H1 (cell line): Measurements from ENCODE around the gene PDPK1. TPM values are rescaled to one million over a fixed set of nuclear protein-coding genes. Genes with fewer than 3 reads are reported as not detected.
"Not testable (repeated sequence)": the region's sequence is repeated elsewhere in the genome, so short reads cannot be mapped to it uniquely, and the experiment has no call there.

Experiments used
- CTCF ChIA-PET: fragments of 300-600 bp; sonication (Branson Sonifier 250); formaldehyde crosslinking; loops from one replicate; lab custom pipeline; 2021; ENCODE audit not compliant: partially characterized antibody; lab: Charles Lee
- POLR2A ChIA-PET: fragments of 300-600 bp; sonication (Branson Sonifier 250); formaldehyde crosslinking; loops from one replicate; lab custom pipeline; 2021; ENCODE audit warnings: inconsistent platforms; ENCODE audit not compliant: partially characterized antibody; lab: Charles Lee
- DNase-seq, 2 experiments: peaks; one replicate each; pipeline versions ENCODE4 v3.0.0 to v3.0.0-alpha.2; 2010 to 2022; ENCODE audit warnings: low spot score in 2 of 2, low read depth in 1 of 2, mixed read lengths in 1 of 2
- FAIRE-seq: peaks from 2 replicates; lab custom pipeline; 2011; peaks lifted over from hg19 to GRCh38; lab: Jason Lieb, UNC
- H2AFZ ChIP-seq: 2 replicates; pipeline ENCODE4 v1.8.1; 2012; ENCODE audit warnings: low read length, inconsistent platforms
- H2AK5ac ChIP-seq: 2 replicates; pipeline ENCODE4 v1.6.1; 2013; ENCODE audit warnings: low read depth, low read length
- H2BK120ac ChIP-seq: replicated peaks from 2 replicates; pipeline ENCODE3; 2013; ENCODE audit warnings: low read depth, low read length, inconsistent platforms
- H2BK12ac ChIP-seq: 2 replicates; pipeline ENCODE4 v1.6.1; 2013; ENCODE audit warnings: low read depth, low read length
- H2BK15ac ChIP-seq: 2 replicates; pipeline ENCODE4 v1.6.1; 2013; ENCODE audit warnings: low read length
- H2BK20ac ChIP-seq: 2 replicates; pipeline ENCODE4 v1.6.1; 2013; ENCODE audit warnings: low read length
- H2BK5ac ChIP-seq: 2 replicates; pipeline ENCODE4 v1.6.1; 2013; ENCODE audit warnings: low read depth, low read length
- H3K14ac ChIP-seq: 2 replicates; pipeline ENCODE4 v1.6.1; 2013; ENCODE audit warnings: inconsistent platforms; ENCODE audit not compliant: insufficient read length
- H3K18ac ChIP-seq: 2 replicates; pipeline ENCODE4 v1.6.1; 2013; ENCODE audit warnings: low read length; ENCODE audit errors: extremely low read depth
- H3K23ac ChIP-seq: 2 replicates; pipeline ENCODE4 v1.6.1; 2013; ENCODE audit warnings: inconsistent platforms; ENCODE audit not compliant: insufficient read length
- H3K23me2 ChIP-seq: 2 replicates; pipeline ENCODE4 v1.6.1; 2013; ENCODE audit warnings: low read depth, low read length
- H3K27ac ChIP-seq: 2 replicates; pipeline ENCODE4 v1.6.1; 2011; ENCODE audit warnings: low read depth, low read length, inconsistent platforms
- H3K27me3 ChIP-seq, 4 experiments: replicated peaks in 1 of 4; 1 replicate in 1 of 4; 2 replicates in 3 of 4; pipeline versions ENCODE4 v1.6.1 to v1.8.1; 2011 to 2013; ENCODE audit warnings: low read length in 3 of 4, mild to moderate bottlenecking in 3 of 4, inconsistent platforms in 2 of 4, mixed read lengths in 2 of 4, moderate library complexity in 1 of 4; ENCODE audit not compliant: control insufficient read depth in 3 of 4, insufficient read depth in 3 of 4; ENCODE audit errors: extremely low read depth in 1 of 4
- H3K36me3 ChIP-seq, 4 experiments: 2 replicates each; pipeline versions ENCODE4 v1.6.1 to v1.8.1; 2011 to 2013; ENCODE audit warnings: mild to moderate bottlenecking in 4 of 4, low read length in 3 of 4, moderate library complexity in 2 of 4, control low read depth in 1 of 4, inconsistent platforms in 1 of 4; ENCODE audit not compliant: insufficient read depth in 4 of 4, control insufficient read depth in 2 of 4
- H3K4ac ChIP-seq: replicated peaks from 2 replicates; pipeline ENCODE3; 2013; ENCODE audit warnings: low read length, low read depth, mixed read lengths, inconsistent platforms; ENCODE audit not compliant: insufficient read length
- H3K4me1 ChIP-seq, 4 experiments: replicated peaks in 1 of 4; 1 replicate in 1 of 4; 2 replicates in 3 of 4; pipeline versions ENCODE4 v1.6.1 to v1.8.1; 2011 to 2013; ENCODE audit warnings: low read length in 3 of 4, inconsistent platforms in 2 of 4, mixed read lengths in 1 of 4; ENCODE audit not compliant: insufficient read depth in 4 of 4, control insufficient read depth in 3 of 4
- H3K4me2 ChIP-seq, 2 experiments: 2 replicates each; pipeline versions ENCODE4 v1.6.1 to v1.8.1; 2011 to 2013; ENCODE audit warnings: low read depth in 2 of 2, low read length in 2 of 2, control low read depth in 1 of 2, inconsistent platforms in 1 of 2, mild to moderate bottlenecking in 1 of 2; ENCODE audit not compliant: insufficient read depth in 1 of 2
- H3K4me3 ChIP-seq, 4 experiments: fragments of 200-600, 300-600 bp in 1 of 4; sonication (generic), shearing (Covaris generic), sonication (Bioruptor Twin) in 1 of 4; 2 replicates each; pipeline versions ENCODE4 v1.5.1 to v1.8.1; 2011 to 2016; ENCODE audit warnings: low read length in 4 of 4, low read depth in 3 of 4, control low read depth in 2 of 4, inconsistent platforms in 2 of 4, mild to moderate bottlenecking in 2 of 4, mixed read lengths in 1 of 4, moderate library complexity in 1 of 4; ENCODE audit not compliant: insufficient read depth in 2 of 4; ENCODE audit errors: extremely low read depth in 1 of 4
- H3K56ac ChIP-seq: replicated peaks from 2 replicates; pipeline ENCODE3; 2013; ENCODE audit warnings: low read depth, mild to moderate bottlenecking, mixed read lengths, low read length, inconsistent platforms; ENCODE audit not compliant: insufficient read length
- H3K79me1 ChIP-seq: 2 replicates; pipeline ENCODE4 v1.6.1; 2013; ENCODE audit warnings: low read depth, low read length, control low read depth
- H3K79me2 ChIP-seq, 2 experiments: 2 replicates each; pipeline versions ENCODE4 v1.6.1 to v1.8.1; 2012 to 2013; ENCODE audit warnings: low read length in 2 of 2, mild to moderate bottlenecking in 2 of 2, inconsistent platforms in 1 of 2; ENCODE audit not compliant: insufficient read depth in 2 of 2, control insufficient read depth in 1 of 2
- H3K9ac ChIP-seq, 4 experiments: replicated peaks in 1 of 4; 1 replicate in 1 of 4; 2 replicates in 3 of 4; pipeline versions ENCODE4 v1.6.1 to v1.8.1; 2011 to 2013; ENCODE audit warnings: low read depth in 3 of 4, low read length in 3 of 4, control low read depth in 2 of 4, mild to moderate bottlenecking in 2 of 4, moderate library complexity in 2 of 4, inconsistent platforms in 1 of 4; ENCODE audit errors: extremely low read depth in 1 of 4
- H3K9me3 ChIP-seq, 2 experiments: 2 replicates each; pipeline versions ENCODE4 v1.6.1 to v1.8.1; 2012 to 2013; ENCODE audit warnings: mild to moderate bottlenecking in 2 of 2, moderate library complexity in 2 of 2, control low read depth in 1 of 2, inconsistent platforms in 1 of 2, low read depth in 1 of 2, low read length in 1 of 2, mixed read lengths in 1 of 2; ENCODE audit not compliant: insufficient read depth in 2 of 2
- H4K20me1 ChIP-seq, 2 experiments: replicated peaks in 1 of 2; 2 replicates each; pipeline versions ENCODE3 to v1.8.1; 2011 to 2013; ENCODE audit warnings: inconsistent platforms in 2 of 2, low read length in 2 of 2, mild to moderate bottlenecking in 1 of 2; ENCODE audit not compliant: insufficient read depth in 2 of 2, control insufficient read depth in 1 of 2
- H4K5ac ChIP-seq: 2 replicates; pipeline ENCODE4 v1.6.1; 2013; ENCODE audit warnings: low read length, low read depth, mixed read lengths, inconsistent platforms; ENCODE audit not compliant: insufficient read length
- H4K8ac ChIP-seq: 2 replicates; pipeline ENCODE4 v1.8.0; 2013; ENCODE audit warnings: mild to moderate bottlenecking, moderate library complexity, low read length, inconsistent platforms; ENCODE audit not compliant: insufficient read depth; ENCODE audit errors: extremely low read depth
- H4K91ac ChIP-seq: replicated peaks from 2 replicates; pipeline ENCODE3; 2013; ENCODE audit warnings: low read length, mixed read lengths, inconsistent platforms; ENCODE audit not compliant: insufficient read length
- WGBS, 2 experiments: shearing (Covaris generic) in 1 of 2; methylation state at CpG; one replicate each; pipeline versions ENCODE4 v1.1.6 to v1.1.7; 2013 to 2015; ENCODE audit warnings: low lambda C conversion rate in 2 of 2, mixed read lengths in 2 of 2, inconsistent platforms in 1 of 2, low coverage in 1 of 2, missing lambda C conversion rate in 1 of 2; ENCODE audit not compliant: insufficient replicate concordance in 2 of 2, insufficient coverage in 1 of 2, insufficient read length in 1 of 2; ENCODE audit errors: extremely low coverage in 1 of 2, missing lambda C conversion rate in 1 of 2; 5-methylcytosine and 5-hydroxymethylcytosine counted together
- polyA plus RNA-seq, 7 experiments: library from polyadenylated mRNA; depleted of rRNA in 3 of 7; stranded (reverse) in 5 of 7; unstranded in 2 of 7; fragments of >200 nt in 5 of 7; fragments of 200-250 nt in 2 of 7; gene quantifications; 1 replicate in 5 of 7; 2 replicates in 1 of 7; 4 replicates in 1 of 7; pipeline versions ENCODE4 v1.2.1 to v1.2.3, GENCODE V29; 2011 to 2013; ENCODE audit warnings: missing spikeins in 2 of 7, mixed read lengths in 2 of 7
- total RNA-seq: library from RNA; stranded (reverse); fragmentation: NEBNext Ultra II Directional; extraction: Animal tissue kit (Norgen Biotek cat#: 25700); gene quantifications from 2 replicates; pipeline ENCODE4 v1.2.1, GENCODE V29; 2021

Gene PDPK1
- total and polyA plus RNA-seq, 2 of the 8 experiments (the other 6 are each of a cell fraction or from before 2014, with no cell fraction given), result 17.1 to 27.8 TPM

- H3K18ac ChIP-seq, FAIRE-seq, H4K91ac ChIP-seq, H3K27ac ChIP-seq, CTCF ChIA-PET, H3K4me2 ChIP-seq, H3K23me2 ChIP-seq, H3K36me3 ChIP-seq, H3K79me2 ChIP-seq, POLR2A ChIA-PET, H3K23ac ChIP-seq, H2BK15ac ChIP-seq, H2AFZ ChIP-seq, H2BK12ac ChIP-seq, H3K79me1 ChIP-seq, H4K20me1 ChIP-seq, H3K4me3 ChIP-seq, H3K9me3 ChIP-seq, H2BK120ac ChIP-seq, H3K14ac ChIP-seq, H3K56ac ChIP-seq, H4K8ac ChIP-seq, H3K4me1 ChIP-seq, H2BK5ac ChIP-seq, DNase-seq, H4K5ac ChIP-seq, H3K4ac ChIP-seq, H2AK5ac ChIP-seq, H2BK20ac ChIP-seq, H3K27me3 ChIP-seq, H3K9ac ChIP-seq: not testable (repeated sequence)
- no CpG with 5 or more reads among the region's 6 CpGs for WGBS, 2 experiments
Measured at GRCh38 chr16:2567506-2567905, 29.7 kb downstream of the PDPK1 start.

- H3K4me2 ChIP-seq, H3K14ac ChIP-seq, H2AK5ac ChIP-seq, FAIRE-seq, POLR2A ChIA-PET, CTCF ChIA-PET, H2BK5ac ChIP-seq, DNase-seq, H3K79me2 ChIP-seq, H4K5ac ChIP-seq, H2AFZ ChIP-seq, H3K23ac ChIP-seq, H2BK120ac ChIP-seq, H3K56ac ChIP-seq, H3K23me2 ChIP-seq, H3K27ac ChIP-seq, H3K9ac ChIP-seq, H3K4me1 ChIP-seq, H3K36me3 ChIP-seq, H3K79me1 ChIP-seq, H2BK15ac ChIP-seq, H4K91ac ChIP-seq, H4K20me1 ChIP-seq, H3K27me3 ChIP-seq, H3K4ac ChIP-seq, H3K9me3 ChIP-seq, H3K4me3 ChIP-seq, H2BK12ac ChIP-seq, H3K18ac ChIP-seq, H4K8ac ChIP-seq, H2BK20ac ChIP-seq: not testable (repeated sequence)
- no CpG with 5 or more reads among the region's 11 CpGs for WGBS, 2 experiments
Measured at GRCh38 chr16:2568573-2568972, 30.8 kb downstream of the PDPK1 start.
